Effector memory CD8-positive, alpha-beta T cell (primary cell): ENCODE data around the gene BEST2.

ENCODE experiments used
- ATAC-seq: fragments of 150-1000 bp; cut with Tn5 transposase; replicated peaks from 2 replicates; pipeline ENCODE4 v1.10.0; 2021; ENCODE audit warnings: mild to moderate bottlenecking, moderate library complexity
- DNase-seq, 3 experiments: peaks; one replicate each; pipeline ENCODE4 v3.0.0; 2021
- H3K27ac Mint-ChIP-seq, 2 donors: one replicate each; pipeline ENCODE4 v1.8.0; 2022; ENCODE audit warnings: mild to moderate bottlenecking in 2 of 2, mixed read lengths in 2 of 2, moderate library complexity in 2 of 2
- H3K27me3 Mint-ChIP-seq, 2 donors: one replicate each; pipeline ENCODE4 v1.8.0; 2022; ENCODE audit warnings: mixed read lengths in 2 of 2
- H3K36me3 Mint-ChIP-seq: one replicate; pipeline ENCODE4 v1.8.0; 2022; ENCODE audit warnings: mild to moderate bottlenecking, moderate library complexity, mixed read lengths; ENCODE audit not compliant: insufficient read depth
- H3K4me1 Mint-ChIP-seq, 2 donors: one replicate each; pipeline ENCODE4 v1.8.0; 2022; ENCODE audit warnings: low read depth in 2 of 2, mixed read lengths in 2 of 2
- H3K4me3 Mint-ChIP-seq, 2 donors: one replicate each; pipeline ENCODE4 v1.8.0; 2022; ENCODE audit warnings: mild to moderate bottlenecking in 2 of 2, mixed read lengths in 2 of 2, moderate library complexity in 2 of 2
- H3K9me3 Mint-ChIP-seq, 2 donors: one replicate each; pipeline ENCODE4 v1.8.0; 2022; ENCODE audit warnings: mixed read lengths in 2 of 2

The BEST2 gene

GRCh38 chr19:12782174-12782423 lies 30.5 kb downstream of the BEST2 start:
- no peak for DNase-seq
- Mint-ChIP-seq H3K27me3 (no peaks in the 10 kb centered on the region), H3K4me1 (peaks cover 15 to 24% of the 10 kb centered on the region in 2 donors), H3K27ac (peak overlapping the region in 1 of 2 donors; percentile 88), H3K4me3 (peak overlapping the region; percentile 65 to 79), H3K9me3 (no peaks in the 10 kb centered on the region), H3K36me3 (peaks cover 11% of the 10 kb centered on the region)
- ATAC-seq = peak; percentile 72

- H3K27ac Mint-ChIP-seq = peak overlapping the region in 1 of 2 donors; percentile 88
- H3K4me1 Mint-ChIP-seq = peaks cover 15 to 22% of the 10 kb centered on the region in 2 donors
- DNase-seq = peak; percentile 90 to 91 (median 91)
- H3K27me3 Mint-ChIP-seq = no peaks in the 10 kb centered on the region
- ATAC-seq = no peak
- H3K4me3 Mint-ChIP-seq = peak overlapping the region; percentile 65 to 79
- peaks cover 6% of the 10 kb centered on the region for H3K36me3 Mint-ChIP-seq
- no peaks in the 10 kb centered on the region for H3K9me3 Mint-ChIP-seq
Observed at GRCh38 chr19:12782424-12783290, 31.1 kb downstream of the BEST2 start.

- H3K9me3 Mint-ChIP-seq = no peaks in the 10 kb centered on the region
- peaks cover 6% of the 10 kb centered on the region for H3K36me3 Mint-ChIP-seq
- ATAC-seq = no peak
- DNase-seq = no peak
- peak overlapping the region; percentile 40 to 65 for H3K4me3 Mint-ChIP-seq
- H3K4me1 Mint-ChIP-seq = peaks cover 12 to 19% of the 10 kb centered on the region in 2 donors
- no peaks in the 10 kb centered on the region for H3K27me3 Mint-ChIP-seq
- H3K27ac Mint-ChIP-seq = no peak overlapping the region
Observed at GRCh38 chr19:12783291-12783848, 31.8 kb downstream of the BEST2 start.

GRCh38 chr19:12783849-12784393 lies 32.3 kb downstream of the BEST2 start:
- peaks cover 12 to 16% of the 10 kb centered on the region in 2 donors for H3K4me1 Mint-ChIP-seq
- no peak for DNase-seq
- ATAC-seq = no peak
- no peak overlapping the region for H3K27ac Mint-ChIP-seq
- no peaks in the 10 kb centered on the region for H3K9me3 Mint-ChIP-seq
- H3K36me3 Mint-ChIP-seq = peaks cover 8% of the 10 kb centered on the region
- H3K27me3 Mint-ChIP-seq = no peaks in the 10 kb centered on the region
- peak overlapping the region; percentile 40 to 65 for H3K4me3 Mint-ChIP-seq

GRCh38 chr19:12784394-12784870 lies 32.8 kb downstream of the BEST2 start:
- peaks cover 16 to 17% of the 10 kb centered on the region in 2 donors for H3K4me1 Mint-ChIP-seq
- H3K36me3 Mint-ChIP-seq = peaks cover 11% of the 10 kb centered on the region
- no peaks in the 10 kb centered on the region for H3K9me3 Mint-ChIP-seq
- DNase-seq = no peak
- H3K27me3 Mint-ChIP-seq = no peaks in the 10 kb centered on the region
- H3K4me3 Mint-ChIP-seq = no peak overlapping the region
- ATAC-seq = peak; percentile 10
- H3K27ac Mint-ChIP-seq = no peak overlapping the region

- DNase-seq (peak; percentile 58 to 65 (median 64)), ATAC-seq (peak; percentile 13)
- Mint-ChIP-seq H3K27ac (no peak overlapping the region), H3K9me3 (no peaks in the 10 kb centered on the region), H3K4me3 (no peak overlapping the region), H3K36me3 (peaks cover 13% of the 10 kb centered on the region), H3K27me3 (no peaks in the 10 kb centered on the region), H3K4me1 (peaks cover 16% of the 10 kb centered on the region in 2 donors)
Observed at GRCh38 chr19:12784871-12785430, 33.4 kb downstream of the BEST2 start.

GRCh38 chr19:12785431-12786031 lies 33.9 kb downstream of the BEST2 start:
- DNase-seq = no peak
- Mint-ChIP-seq H3K9me3 (no peaks in the 10 kb centered on the region), H3K27me3 (no peaks in the 10 kb centered on the region), H3K4me1 (peaks cover 19 to 22% of the 10 kb centered on the region in 2 donors), H3K27ac (no peak overlapping the region), H3K36me3 (peaks cover 19% of the 10 kb centered on the region), H3K4me3 (no peak overlapping the region)
- no peak for ATAC-seq

- no peak overlapping the region for H3K4me3 Mint-ChIP-seq
- no peaks in the 10 kb centered on the region for H3K9me3 Mint-ChIP-seq
- no peak for DNase-seq
Observed at GRCh38 chr19:12786141-12786870, 34.7 kb downstream of the BEST2 start.

GRCh38 chr19:12786952-12787351 lies 35.4 kb downstream of the BEST2 start:
- no peaks in the 10 kb centered on the region for H3K27me3 Mint-ChIP-seq
- H3K36me3 Mint-ChIP-seq = peaks cover 31% of the 10 kb centered on the region
- ATAC-seq (no peak), DNase-seq (no peak)
- H3K9me3 Mint-ChIP-seq = no peaks in the 10 kb centered on the region
- H3K4me3 Mint-ChIP-seq = no peak overlapping the region
- H3K4me1 Mint-ChIP-seq = peaks cover 21 to 24% of the 10 kb centered on the region in 2 donors
- no peak overlapping the region for H3K27ac Mint-ChIP-seq

More at GRCh38 chr19:12786141-12786870, 34.7 kb downstream of the BEST2 start:
- Mint-ChIP-seq H3K27me3 (no peaks in the 10 kb centered on the region), H3K36me3 (peaks cover 27% of the 10 kb centered on the region), H3K27ac (no peak overlapping the region), H3K4me1 (peaks cover 25 to 29% of the 10 kb centered on the region in 2 donors)
- no peak for ATAC-seq

- no peak for ATAC-seq
Observed at GRCh38 chr19:12787458-12787857, 35.9 kb downstream of the BEST2 start.

GRCh38 chr19:12788042-12788681 lies 36.6 kb downstream of the BEST2 start:
- no peaks in the 10 kb centered on the region for H3K27me3 Mint-ChIP-seq
- ATAC-seq = no peak
- H3K4me3 Mint-ChIP-seq = peak overlapping the region in 1 of 2 donors; percentile 78
- H3K36me3 Mint-ChIP-seq = peaks cover 40% of the 10 kb centered on the region
- DNase-seq = no peak
- H3K27ac Mint-ChIP-seq = peak overlapping the region; percentile 90 to 94
- no peaks in the 10 kb centered on the region for H3K9me3 Mint-ChIP-seq
- H3K4me1 Mint-ChIP-seq = peaks cover 20 to 23% of the 10 kb centered on the region in 2 donors

More at GRCh38 chr19:12787458-12787857, 35.9 kb downstream of the BEST2 start:
- H3K9me3 Mint-ChIP-seq = no peaks in the 10 kb centered on the region
- DNase-seq = no peak
- no peak overlapping the region for H3K4me3 Mint-ChIP-seq
- peaks cover 18 to 23% of the 10 kb centered on the region in 2 donors for H3K4me1 Mint-ChIP-seq
- H3K27ac Mint-ChIP-seq = no peak overlapping the region
- H3K36me3 Mint-ChIP-seq = peaks cover 33% of the 10 kb centered on the region
- H3K27me3 Mint-ChIP-seq = no peaks in the 10 kb centered on the region

- peak overlapping the region; percentile 78 to 81 for H3K4me3 Mint-ChIP-seq
Observed at GRCh38 chr19:12788682-12789097, 37.1 kb downstream of the BEST2 start.

More at GRCh38 chr19:12788682-12789097, 37.1 kb downstream of the BEST2 start:
- DNase-seq = peak in 2 of 3 experiments; percentile 51 to 53
- ATAC-seq = no peak
- H3K27ac Mint-ChIP-seq = peak overlapping the region; percentile 90 to 94
- H3K9me3 Mint-ChIP-seq = no peaks in the 10 kb centered on the region
- no peaks in the 10 kb centered on the region for H3K27me3 Mint-ChIP-seq
- H3K4me1 Mint-ChIP-seq = peaks cover 17 to 19% of the 10 kb centered on the region in 2 donors
- H3K36me3 Mint-ChIP-seq = peaks cover 45% of the 10 kb centered on the region
